NCI-H1694 treated with DMSO at 0.1 percent for 48 hours (cell line): ENCODE data around the gene DCC.
"Not testable (repeated sequence)": the region's sequence is repeated elsewhere in the genome, so short reads cannot be mapped to it uniquely, and the experiment has no call there.

Source experiments
- DNase-seq: peaks from one replicate; lab custom pipeline; 2025; lab: John Stamatoyannopoulos, UW

The DCC gene

DNA sequence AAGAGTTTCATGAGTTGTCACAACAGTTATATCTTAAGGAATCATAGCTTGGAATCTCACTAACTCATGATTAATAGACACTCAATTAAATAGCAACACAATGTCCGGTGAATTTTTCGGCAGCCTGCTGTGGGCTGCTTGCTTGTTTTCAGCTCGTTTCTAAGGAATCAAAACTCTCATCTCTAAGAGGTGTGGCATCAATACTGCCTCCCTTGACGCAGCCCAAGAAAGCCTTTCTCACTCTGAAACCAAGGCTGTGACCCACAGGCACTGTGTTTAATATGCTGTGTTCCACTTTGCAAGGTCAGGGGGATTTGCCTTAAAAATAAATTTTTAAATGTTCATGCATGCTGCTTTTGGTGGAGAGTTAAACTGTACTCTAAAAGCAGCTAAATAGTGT lies 5.4 kb downstream of the DCC start:
- no peak for DNase-seq

DNA sequence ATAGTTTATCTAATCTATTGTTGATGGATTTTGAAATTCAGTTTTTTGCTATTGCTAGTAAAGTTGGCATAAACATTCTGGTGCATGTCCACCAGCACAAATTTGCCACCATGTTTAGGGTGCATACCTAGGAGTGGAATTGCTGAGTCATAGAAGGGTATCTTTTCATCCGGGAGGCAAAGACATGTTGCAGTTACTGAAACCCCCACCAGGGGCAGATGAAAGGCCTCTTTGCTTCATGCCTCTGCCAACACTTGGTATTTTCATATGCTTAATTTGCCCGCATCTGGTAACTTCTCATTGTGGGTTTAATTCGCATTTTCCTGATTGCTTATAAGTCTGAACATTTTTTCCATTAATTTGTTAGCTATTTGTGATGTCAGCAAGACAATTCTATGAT lies 8.2 kb downstream of the DCC start:
- no peak for DNase-seq

DNA sequence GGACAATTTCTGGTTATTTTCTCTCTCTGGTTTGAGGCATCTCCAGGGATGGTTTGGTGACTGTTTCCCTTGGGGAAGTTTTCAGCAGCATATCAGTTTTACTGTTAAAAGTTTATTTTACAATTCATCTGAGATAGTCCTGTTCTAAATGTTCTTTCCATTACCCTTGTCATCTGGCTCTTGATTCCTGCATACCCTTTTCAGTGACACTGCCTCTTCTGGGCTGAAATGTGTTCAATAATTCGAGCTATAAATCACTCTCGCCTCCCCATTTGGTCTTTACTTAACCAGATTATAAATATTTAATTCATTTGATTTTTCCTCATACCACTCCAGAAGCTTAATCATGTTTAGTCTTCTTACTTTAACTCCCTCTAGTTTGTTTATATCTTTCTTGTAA lies 9.5 kb downstream of the DCC start:
- DNase-seq: no peak

DNA sequence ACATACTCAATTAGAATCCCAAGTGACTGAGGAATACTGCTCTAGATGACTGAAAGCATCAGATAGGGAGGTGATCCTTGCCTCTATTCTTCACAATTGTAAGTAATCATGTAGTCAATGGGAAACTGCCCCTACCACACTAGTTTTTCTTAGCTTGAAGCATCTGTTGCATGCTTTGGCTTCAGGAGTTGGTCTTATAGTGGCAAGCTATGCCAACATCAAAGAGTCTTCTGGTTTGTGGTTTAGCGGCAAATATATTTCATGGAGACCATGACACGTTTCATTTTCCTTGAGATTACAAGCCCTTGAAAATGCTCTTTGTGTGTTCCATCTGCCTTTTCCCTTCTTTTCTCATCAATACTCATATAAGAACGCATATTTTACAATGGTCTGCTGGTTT lies 12.9 kb downstream of the DCC start:
- DNase-seq: no peak

DNA sequence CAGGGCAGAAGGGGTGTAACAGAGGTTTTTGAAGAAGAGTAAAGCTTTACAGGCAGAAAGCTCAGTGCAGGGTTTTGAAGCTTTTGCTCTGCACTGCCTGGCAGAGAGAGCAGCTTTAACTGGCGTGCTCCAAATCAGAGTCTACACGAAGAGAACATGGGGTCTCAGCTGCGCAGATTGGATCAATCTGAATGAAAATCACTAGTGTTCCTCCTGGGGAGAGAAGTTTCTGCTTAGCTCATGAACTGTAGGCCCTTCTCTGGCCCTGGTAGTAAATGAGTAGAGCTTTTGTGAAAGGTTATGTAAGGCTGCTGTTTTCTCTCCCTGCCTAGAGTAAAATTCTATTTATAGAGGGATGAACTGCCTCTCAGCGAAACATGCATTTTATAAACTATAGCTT lies 13.6 kb downstream of the DCC start:
- no peak for DNase-seq

DNA sequence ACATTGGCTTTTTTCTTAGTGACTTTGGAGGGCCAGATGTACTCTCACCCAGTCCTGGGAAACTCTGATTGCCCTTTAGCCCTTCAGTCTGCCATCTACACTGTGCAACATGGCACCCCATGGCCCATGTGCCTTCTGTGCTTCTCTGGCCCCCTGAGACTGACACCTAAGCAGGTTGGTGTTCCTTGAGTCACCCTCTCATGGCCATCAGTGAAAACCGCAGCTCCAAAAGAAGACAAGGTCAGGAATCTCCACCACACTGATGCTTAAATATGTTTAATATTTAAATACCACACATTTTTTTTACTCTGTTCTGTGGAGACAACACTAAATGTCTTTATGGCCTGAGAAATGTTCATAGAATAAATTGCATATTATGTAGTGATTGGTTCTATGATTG lies 23.9 kb downstream of the DCC start:
- DNase-seq: no peak

DNA sequence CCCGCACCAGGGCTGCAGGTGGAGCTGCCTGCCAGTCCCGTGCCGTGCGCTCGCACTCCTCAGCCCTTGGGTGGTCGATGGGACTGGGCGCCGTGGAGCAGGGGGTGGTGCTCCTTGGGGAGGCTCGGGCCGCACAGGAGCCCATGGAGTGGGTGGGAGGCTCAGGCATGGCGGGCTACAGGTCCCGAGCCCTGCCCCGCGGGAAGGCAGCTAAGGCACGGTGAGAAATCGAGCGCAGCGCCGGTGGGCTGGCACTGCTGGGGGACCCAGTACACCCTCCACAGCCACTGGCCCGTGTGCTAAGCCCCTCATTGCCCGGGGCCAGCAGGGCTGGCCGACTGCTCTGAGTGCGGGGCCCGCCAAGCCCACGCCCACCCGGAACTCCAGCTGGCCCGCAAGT lies 26.9 kb downstream of the DCC start:
- not testable (repeated sequence) for DNase-seq

DNA sequence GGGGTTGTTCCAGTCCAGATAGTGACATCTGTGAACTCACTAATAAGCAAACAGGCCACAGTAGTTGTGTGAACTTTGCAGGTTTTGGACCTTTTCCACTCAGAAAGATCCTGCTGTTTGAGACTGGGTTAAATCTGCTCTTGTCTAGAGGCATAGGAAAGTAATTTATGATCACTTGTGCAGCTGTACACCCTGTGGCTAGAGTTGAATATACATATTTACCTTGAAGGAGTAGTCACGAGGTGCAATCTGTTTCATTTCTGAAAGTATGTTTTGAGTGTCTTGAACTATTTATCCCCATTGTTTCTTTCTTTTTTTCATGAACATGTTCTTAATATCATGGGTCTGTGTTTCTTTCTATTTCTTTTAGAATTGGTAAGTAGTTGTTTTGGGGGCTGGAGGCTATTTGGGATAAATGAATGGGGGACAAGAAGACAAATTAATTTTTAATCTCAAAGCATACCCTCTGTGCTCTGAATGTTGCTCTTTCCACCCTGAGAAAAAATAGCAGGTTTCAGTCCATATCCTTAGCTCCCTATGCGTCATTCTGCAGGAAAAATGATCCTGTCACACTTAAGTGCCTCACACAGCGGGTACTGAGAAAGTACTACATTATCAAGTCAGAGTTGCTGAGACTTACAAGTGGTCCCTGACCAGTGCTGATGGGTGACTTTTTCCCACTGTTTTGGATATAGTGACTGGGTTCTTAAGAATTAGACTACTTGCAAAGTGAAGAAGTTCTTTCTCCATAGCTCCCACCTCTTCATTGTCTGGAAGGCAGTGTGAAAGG lies 28.2 kb downstream of the DCC start:
- no peak for DNase-seq

DNA sequence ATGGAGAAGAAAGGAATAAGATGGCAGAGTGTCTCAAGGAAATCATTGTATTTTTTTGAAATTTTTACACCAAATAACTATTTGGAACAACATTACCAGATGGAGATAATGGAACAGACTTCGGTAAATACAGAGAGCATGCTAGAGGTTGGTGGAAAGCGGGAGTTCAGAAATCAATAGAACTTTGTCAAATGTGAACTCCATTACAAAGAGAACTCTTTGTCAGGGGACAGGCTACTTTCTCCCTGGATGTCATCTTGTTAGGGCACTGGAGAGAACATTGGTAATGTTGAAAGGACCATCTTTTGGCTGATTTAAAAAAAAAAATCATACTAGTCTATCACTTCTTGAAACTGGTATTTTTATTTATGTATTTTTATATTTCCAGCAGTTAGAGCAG lies 30.8 kb downstream of the DCC start:
- no peak for DNase-seq

DNA sequence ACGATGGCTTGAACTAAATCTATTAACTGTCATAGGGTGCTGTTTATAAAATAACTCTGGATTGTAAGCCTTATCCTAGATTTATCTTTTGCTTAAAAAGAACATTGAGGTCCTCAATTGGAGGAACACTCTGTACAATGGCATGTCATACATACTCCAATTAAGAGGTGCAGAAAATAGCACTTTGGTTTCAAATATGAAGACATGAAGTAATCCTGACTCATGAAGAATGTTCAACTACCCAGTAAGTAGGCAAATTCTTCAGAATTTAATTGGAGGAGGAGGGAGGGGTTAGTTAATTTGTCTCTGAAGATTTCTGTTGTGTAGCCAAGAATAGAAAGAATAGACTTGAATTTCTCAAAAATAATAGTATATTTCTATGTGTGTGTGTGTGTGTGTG lies 36.1 kb downstream of the DCC start:
- DNase-seq: no peak

DNA sequence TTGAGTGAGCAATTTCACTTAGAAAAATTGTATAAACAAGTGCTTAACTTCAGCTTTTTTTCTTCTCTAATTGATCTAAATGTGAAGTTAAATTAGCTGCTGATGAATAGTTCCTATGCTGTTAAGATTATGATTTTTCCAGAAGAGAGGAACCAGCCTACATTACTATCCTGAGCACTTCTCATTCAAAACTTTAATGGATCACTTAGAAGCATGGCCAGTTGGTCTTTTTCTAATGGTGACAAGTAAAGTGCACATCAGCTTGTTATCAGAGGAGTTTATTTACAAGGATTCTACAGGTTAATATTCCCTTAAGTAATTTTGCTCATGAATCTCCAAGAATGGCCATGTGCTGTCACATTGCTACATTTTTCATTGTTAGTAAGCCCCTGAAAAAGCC lies 37.1 kb downstream of the DCC start:
- DNase-seq: no peak

DNA sequence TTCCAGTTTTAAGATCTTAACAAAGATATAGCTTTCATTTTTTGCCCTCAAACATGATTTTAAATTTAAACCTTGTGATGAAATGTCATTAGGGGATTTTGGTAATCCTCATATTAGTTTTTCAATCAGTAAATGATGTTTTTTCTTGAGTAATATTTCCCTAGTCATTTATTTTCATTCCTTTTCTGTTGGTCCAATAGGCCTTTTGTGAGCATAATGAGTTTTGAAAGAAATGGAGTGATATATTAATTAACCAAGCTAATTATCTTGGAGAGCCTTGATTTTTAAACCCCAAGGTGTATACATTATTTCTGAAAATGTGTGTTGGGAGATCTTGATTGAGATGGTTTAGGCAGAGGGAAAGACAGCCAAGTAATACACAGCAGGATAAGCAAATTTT lies 46.3 kb downstream of the DCC start:
- no peak for DNase-seq

DNA sequence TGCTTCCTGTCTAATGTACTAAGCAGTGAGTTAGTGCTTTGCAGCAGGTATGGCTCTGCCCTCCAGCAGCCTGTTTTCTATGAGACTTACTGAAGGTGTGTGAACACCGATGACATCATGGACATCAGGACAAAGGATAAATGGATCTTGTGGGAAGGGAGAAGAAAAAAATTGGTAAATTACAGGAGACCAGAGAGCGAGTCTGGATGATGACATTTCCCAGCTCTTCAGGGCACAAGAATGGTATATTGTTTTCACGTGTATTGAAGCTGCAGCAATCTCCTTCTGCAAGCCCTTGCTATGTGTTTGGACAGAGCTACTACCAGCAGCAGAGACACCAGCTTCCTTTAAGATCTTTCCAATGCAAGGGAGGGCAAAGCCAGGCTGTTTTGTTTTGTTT lies 47.2 kb downstream of the DCC start:
- DNase-seq: no peak

DNA sequence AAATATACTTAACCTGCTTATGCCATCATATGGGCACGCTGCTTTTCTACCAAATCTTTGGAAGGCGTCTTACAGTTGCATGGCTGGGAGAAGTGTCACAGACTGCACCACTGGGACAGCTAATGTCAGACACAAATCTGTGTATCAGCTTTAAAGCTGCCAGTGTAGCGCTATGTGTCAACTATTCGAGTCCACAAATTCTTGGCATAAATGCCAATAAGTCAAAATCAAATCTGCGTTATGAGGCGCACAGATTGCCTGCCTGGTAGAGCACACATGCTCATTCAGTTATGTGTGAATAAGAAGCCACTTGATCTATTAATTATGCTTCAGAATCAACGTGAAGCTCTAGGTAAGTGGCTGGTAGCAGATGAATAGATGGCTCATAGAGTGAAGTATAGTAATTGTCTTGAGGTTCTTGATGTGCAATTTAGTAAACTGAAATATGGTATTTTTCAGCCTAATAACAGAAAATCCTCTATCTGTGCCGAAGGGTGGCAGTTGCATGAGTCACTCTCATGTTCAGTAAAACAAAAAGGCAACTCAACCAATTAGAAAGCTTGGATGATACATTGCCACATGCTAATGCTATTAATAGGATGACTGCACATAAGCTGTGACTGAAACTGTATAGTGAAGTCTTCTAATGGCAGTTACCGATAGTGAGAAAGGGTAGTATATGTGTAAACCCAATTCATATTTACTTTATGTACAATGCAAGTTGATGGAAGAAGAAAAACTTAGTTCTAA lies 52.0 kb downstream of the DCC start:
- DNase-seq: peak; percentile 64

DNA sequence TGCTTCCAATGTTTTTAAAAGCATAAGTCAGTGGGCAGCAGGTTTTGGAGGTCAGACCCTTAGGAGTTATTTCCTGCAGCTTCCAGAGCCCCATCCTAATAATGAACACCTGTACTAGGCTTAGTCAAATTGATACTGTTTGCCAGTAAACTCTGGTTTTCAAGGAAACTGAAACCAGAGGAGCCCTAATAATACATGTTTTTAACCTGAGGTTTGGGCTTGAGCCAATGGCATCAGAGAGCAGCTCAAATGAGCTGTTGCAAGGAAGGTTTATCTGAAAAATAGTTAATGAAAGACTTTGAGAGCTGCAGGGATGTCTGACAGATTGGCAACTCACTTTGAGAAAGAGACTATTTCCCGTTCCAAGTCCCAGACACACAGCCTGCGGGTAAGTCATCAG lies 54.6 kb downstream of the DCC start:
- no peak for DNase-seq

DNA sequence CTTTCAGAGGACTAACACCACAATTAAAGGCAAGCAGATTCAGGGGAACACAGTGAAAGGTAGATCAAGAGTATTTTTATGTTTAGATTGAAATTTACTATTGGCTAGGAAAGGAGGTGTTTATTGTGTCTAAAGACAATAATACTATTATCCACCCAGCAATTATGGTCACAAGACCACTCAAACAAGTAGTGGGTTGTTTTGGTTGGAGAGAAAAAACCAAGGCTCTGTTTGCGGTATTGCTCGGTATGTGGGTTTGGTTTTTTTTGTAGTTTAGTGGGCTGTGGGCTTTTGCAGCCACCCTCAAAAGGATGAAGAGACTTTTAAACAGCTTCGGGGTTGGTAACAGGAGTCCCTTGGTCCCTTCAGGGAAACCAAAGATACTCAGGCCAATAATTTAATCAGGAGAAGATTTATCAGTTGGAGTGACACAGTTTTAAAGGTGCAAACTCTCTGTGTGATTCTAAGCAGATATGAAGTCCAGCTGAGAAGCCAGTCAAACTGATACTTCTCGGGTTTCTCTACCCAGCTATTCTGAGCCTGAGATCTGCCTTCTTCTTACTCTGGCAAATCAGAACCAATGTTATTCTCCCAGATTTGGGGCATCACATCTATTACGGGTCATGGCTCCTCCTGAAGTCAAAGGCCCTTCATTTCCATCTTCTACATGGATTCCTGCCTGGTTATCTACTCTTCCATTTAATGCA lies 55.3 kb downstream of the DCC start:
- no peak for DNase-seq

DNA sequence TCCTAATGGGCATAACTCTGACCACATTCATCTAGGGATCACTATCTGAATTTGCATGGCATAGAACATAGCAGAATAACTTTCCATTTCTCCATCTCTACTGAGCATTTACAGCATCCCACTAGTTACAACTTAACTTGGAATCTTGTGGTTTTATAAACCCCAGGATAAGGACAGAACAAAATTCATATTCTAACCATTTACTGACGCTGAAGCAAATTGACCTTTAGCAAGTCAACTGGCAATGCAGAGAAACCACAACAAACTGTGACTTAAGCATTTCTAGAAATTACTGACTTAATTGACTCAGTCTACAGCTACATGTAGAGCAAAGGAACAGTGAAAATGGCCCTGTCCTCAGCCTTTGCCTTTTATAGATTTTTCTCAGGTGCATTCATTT lies 61.2 kb downstream of the DCC start:
- DNase-seq: no peak

DNA sequence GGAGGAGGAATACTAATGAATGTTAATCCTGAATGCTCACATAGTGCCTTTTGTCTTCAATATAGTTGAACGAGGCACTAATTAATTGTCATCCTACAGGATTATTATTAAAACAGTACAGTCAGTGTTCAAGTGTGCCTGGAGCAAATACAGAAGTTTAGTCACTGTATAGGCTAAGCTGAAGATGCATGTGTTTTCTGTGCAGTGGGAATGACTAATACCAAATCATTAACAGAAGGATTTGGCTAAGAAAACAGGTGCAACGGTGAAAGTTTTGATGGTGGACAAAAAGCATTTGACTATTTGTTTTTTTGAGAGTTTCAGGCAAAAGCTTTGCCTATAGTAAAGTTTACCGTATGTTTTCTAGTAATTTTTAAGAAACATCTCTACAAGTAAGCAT lies 62.8 kb downstream of the DCC start:
- DNase-seq: no peak

DNA sequence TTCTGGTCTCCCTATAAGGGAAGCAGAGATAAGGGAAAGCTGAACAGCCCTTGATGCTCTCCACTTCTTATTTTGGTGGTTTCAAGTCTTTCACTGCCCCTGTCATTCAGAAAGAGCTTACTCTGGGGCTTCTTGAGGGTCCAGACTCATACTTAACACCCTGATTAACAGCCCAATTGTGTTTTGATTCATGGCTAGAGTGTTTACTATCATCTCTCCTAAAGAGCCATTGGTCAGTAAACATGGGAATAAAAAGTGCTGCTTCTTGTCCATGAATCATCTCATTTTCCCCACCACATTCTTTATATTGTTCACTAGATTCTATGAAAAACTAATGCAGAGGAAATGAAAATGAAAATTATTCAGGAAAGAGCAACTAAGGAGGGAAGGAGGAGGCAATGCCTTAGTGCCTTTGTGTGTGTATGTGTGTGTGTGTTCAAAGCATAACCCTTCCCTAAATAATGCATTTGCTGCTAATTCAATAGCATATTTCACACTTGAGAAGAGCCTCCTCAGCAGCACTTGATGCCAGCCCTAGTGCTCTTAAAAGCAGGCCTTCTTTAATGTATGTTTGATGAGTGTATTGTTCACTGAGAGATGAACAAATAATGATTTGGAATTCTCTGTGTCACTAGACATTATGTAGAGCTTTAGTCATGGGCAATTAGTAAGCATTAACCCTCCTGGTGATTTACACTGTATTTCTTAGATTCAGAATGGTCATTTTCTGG lies 63.5 kb downstream of the DCC start:
- no peak for DNase-seq

DNA sequence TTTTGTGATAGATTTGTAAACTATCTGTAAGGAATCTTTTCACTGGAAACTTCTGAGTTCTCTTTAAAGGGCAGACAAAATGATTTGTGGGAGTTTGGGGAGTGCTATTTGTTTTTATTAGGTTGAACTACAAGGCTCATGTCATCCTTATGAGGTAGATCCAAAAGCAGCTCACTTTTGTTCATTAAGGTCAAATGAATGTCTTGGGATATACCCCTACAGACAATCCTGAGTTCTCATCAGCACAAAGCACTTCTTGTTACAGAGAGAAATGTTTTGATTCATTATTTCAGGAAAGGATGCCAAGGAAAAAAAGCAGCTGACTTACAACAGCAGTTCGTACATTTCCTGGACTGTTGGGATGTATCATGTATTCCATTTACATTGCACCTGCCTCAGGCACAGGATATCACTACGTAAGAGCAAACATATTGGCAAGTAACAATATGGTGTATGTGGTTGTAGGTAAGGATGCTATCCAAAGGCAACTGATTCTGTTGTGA lies 68.9 kb downstream of the DCC start:
- DNase-seq: no peak

DNA sequence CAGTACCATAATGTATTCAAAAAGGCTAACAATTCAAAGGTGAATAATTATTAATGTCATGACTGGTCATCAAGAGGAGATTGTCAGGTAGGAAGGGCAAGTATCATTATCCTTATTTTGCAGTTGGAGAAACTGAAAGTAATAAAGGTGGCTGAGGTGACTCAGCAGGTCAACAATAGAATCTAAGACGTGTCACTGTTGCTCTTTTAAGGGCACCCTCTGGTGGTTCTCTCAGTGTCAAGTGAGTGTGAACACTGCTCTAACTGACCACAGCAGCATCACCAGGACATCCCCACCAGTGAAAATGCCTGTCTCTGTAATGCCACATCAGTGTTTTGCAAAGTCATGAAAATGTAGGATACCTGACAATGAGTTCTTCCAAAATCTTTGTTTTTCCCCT lies 69.7 kb downstream of the DCC start:
- DNase-seq: no peak

DNA sequence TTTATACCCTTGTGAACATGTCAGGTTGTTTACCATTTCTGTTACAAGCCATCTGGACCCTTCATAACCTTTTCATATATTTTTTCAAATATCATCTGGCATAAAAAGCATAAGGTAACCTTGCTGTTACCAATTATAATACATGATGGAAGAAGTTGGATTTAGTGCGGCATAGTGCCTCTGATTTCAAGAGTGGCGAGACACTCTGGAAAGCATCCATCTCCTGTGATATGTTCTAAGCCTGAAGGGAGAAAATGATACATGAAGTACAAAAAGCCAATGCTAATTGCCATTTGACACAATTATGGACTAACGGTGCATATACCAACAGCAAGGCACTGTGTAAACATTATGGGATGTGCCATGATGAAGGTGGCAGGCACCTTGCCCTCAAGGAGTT lies 75.1 kb downstream of the DCC start:
- peak; percentile 82 for DNase-seq
